Mammary epithelial cell (primary cell): ENCODE data around the gene FYN.

Experiments
- EZH2 ChIP-seq: IDR thresholded peaks from 2 replicates; pipeline ENCODE4 v1.6.1; 2012; ENCODE audit warnings: low read length, inconsistent platforms, borderline replicate concordance
- TF ChIP-seq, protein P1 (sequence below), 2 donors: IDR thresholded peaks in 1 of 2; conservative IDR thresholded peaks in 1 of 2; 2 replicates each; pipeline ENCODE4 v1.5.1; 2011 to 2012; ENCODE audit warnings: inconsistent platforms in 2 of 2, low read length in 2 of 2, mild to moderate bottlenecking in 2 of 2, control low read depth in 1 of 2, low read depth in 1 of 2; ENCODE audit not compliant: insufficient read depth in 1 of 2; ENCODE audit errors: extremely low read depth in 1 of 2

DNA sequence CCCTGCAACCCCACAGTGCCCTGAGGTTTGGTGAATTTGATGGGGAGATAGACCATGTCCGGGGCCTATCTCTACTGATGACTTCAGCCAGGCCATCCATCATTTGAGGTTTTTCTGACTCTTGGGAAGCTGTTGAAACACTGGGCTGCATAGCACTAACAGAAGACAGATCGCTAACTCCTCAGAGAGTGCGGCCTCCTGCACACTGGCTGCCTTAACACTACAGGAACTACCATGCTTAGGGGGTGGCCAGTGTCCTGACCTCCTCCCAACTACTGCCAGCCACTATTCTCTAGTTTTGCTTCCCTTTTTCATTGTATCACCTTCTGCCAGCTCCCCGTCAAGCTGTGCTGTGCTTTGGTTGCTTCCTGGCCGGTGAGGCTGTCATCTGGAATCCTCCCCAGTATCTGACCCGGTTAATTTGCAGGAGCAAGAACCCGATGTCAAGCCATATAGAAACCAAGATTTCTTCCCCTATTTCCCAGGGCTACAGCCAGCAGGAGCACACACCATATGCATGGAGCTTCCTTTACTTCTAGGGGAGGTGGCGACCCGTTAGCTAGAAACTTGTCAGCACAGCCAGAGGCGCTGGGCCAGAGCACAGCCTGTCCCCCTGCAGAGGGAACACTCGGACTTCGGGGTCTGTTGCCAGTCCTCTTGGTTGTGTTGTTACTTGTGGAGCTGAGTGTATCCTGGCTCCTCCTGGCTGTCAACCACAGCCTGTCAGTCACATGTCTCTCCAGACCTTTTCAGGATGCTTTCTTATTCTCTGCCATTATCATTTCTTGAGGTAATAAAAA is 210.3 kb downstream of the FYN start:
- TF ChIP-seq, protein P1, sequence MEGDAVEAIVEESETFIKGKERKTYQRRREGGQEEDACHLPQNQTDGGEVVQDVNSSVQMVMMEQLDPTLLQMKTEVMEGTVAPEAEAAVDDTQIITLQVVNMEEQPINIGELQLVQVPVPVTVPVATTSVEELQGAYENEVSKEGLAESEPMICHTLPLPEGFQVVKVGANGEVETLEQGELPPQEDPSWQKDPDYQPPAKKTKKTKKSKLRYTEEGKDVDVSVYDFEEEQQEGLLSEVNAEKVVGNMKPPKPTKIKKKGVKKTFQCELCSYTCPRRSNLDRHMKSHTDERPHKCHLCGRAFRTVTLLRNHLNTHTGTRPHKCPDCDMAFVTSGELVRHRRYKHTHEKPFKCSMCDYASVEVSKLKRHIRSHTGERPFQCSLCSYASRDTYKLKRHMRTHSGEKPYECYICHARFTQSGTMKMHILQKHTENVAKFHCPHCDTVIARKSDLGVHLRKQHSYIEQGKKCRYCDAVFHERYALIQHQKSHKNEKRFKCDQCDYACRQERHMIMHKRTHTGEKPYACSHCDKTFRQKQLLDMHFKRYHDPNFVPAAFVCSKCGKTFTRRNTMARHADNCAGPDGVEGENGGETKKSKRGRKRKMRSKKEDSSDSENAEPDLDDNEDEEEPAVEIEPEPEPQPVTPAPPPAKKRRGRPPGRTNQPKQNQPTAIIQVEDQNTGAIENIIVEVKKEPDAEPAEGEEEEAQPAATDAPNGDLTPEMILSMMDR (conservative IDR thresholded peaks at IDR 0.05 in 1 of 2, IDR thresholded peaks at IDR 0.05 in 1 of 2; ENCODE audit: extremely low read depth in 1 of 2, insufficient read depth in 1 of 2, low read depth in 1 of 2, low read length in 2 of 2): no peak
- TF ChIP-seq EZH2: no peak
